HepG2 (cell line): ENCODE measurements around the gene RAD9A. TPM values are rescaled to one million over a fixed set of nuclear protein-coding genes. Genes with fewer than 3 reads are reported as not detected.

Source experiments
- ATF5 ChIP-seq: sonication (generic); formaldehyde crosslinking; IDR thresholded peaks from 2 replicates; pipeline ENCODE4 v1.4.0; 2020; ENCODE audit warnings: mild to moderate bottlenecking, low read depth, missing genetic modification reagents
- FOXJ3 ChIP-seq: sonication (generic); formaldehyde crosslinking; IDR thresholded peaks from 2 replicates; pipeline ENCODE4 v1.4.0; 2020; ENCODE audit warnings: missing genetic modification reagents, mild to moderate bottlenecking, borderline replicate concordance
- FOXO1 ChIP-seq: sonication (generic); formaldehyde crosslinking; IDR thresholded peaks from 2 replicates; pipeline ENCODE4 v1.4.0; 2020; ENCODE audit warnings: missing genetic modification reagents
- HOXA7 ChIP-seq: sonication (generic); formaldehyde crosslinking; IDR thresholded peaks from 2 replicates; pipeline ENCODE4 v1.8.1; 2022; ENCODE audit warnings: mild to moderate bottlenecking, missing genetic modification reagents, moderate library complexity
- HOXD1 ChIP-seq: sonication (generic); formaldehyde crosslinking; IDR thresholded peaks from 2 replicates; pipeline ENCODE4 v1.5.0; 2020; ENCODE audit warnings: missing genetic modification reagents
- MTA1 ChIP-seq: sonication (generic); formaldehyde crosslinking; IDR thresholded peaks from 2 replicates; pipeline ENCODE4 v1.4.0; 2020; ENCODE audit warnings: missing genetic modification reagents, mild to moderate bottlenecking, borderline replicate concordance
- NR1H2 ChIP-seq: sonication (generic); formaldehyde crosslinking; IDR thresholded peaks from 2 replicates; pipeline ENCODE4 v1.8.1; 2022; ENCODE audit warnings: low read depth, missing genetic modification reagents, borderline replicate concordance
- NRL ChIP-seq: sonication (generic); formaldehyde crosslinking; IDR thresholded peaks from 2 replicates; pipeline ENCODE4 v1.5.0; 2020; ENCODE audit warnings: missing genetic modification reagents, mild to moderate bottlenecking, moderate library complexity, borderline replicate concordance
- PBX2 ChIP-seq: IDR thresholded peaks from 2 replicates; pipeline ENCODE4 v1.6.1; 2016; ENCODE audit warnings: control low read depth
- PBX3 ChIP-seq: sonication (generic); formaldehyde crosslinking; IDR thresholded peaks from 2 replicates; pipeline ENCODE4 v1.8.1; 2023; ENCODE audit warnings: missing genetic modification reagents, inconsistent platforms, borderline replicate concordance
- PPARG ChIP-seq: conservative IDR thresholded peaks from 2 replicates; pipeline ENCODE4 v1.6.1; 2016; ENCODE audit warnings: missing biosample characterization, missing genetic modification reagents
- SMAD1 ChIP-seq: sonication (generic); formaldehyde crosslinking; IDR thresholded peaks from 2 replicates; pipeline ENCODE4 v1.4.0; 2020; ENCODE audit warnings: missing genetic modification reagents, low read depth, mild to moderate bottlenecking, borderline replicate concordance
- SP5 ChIP-seq: IDR thresholded peaks from 2 replicates; pipeline ENCODE4 v1.6.1; 2016; ENCODE audit warnings: low read depth, borderline replicate concordance
- TOPORS ChIP-seq: sonication (generic); formaldehyde crosslinking; IDR thresholded peaks from 2 replicates; pipeline ENCODE4 v1.8.0; 2023; ENCODE audit warnings: mild to moderate bottlenecking, missing genetic modification reagents
- ZBTB43 ChIP-seq: sonication (generic); formaldehyde crosslinking; conservative IDR thresholded peaks from 2 replicates; pipeline ENCODE4 v1.4.0; 2020; ENCODE audit warnings: missing genetic modification reagents
- ZNF234 ChIP-seq: sonication (generic); formaldehyde crosslinking; conservative IDR thresholded peaks from 2 replicates; pipeline ENCODE4 v1.5.1; 2020; ENCODE audit warnings: mild to moderate bottlenecking, missing genetic modification reagents
- polyA plus RNA-seq, 8 experiments: library from polyadenylated mRNA; depleted of rRNA in 3 of 8; stranded (reverse) in 7 of 8; unstranded in 1 of 8; fragments of >200 nt; fragmentation: Illumina TruSeq in 4 of 8; extraction: Trizol in 4 of 8; gene quantifications; 2 replicates each; pipeline versions ENCODE4 v1.2.1 to v1.2.3, GENCODE V29; 2011 to 2016; ENCODE audit warnings: low read depth in 4 of 8, missing spikeins in 1 of 8, mixed read lengths in 1 of 8; ENCODE audit not compliant: insufficient read depth in 1 of 8
- total RNA-seq, 5 experiments: library from RNA; depleted of rRNA; stranded (reverse); fragments of >200 nt; fragmentation: Illumina TruSeq; extraction: Trizol; gene quantifications; 2 replicates each; pipeline ENCODE4 v1.2.3, GENCODE V29; 2016; ENCODE audit warnings: low read depth in 1 of 5
- TF ChIP-seq, protein P1 (sequence below): sonication (generic); formaldehyde crosslinking; IDR thresholded peaks from 2 replicates; pipeline ENCODE4 v1.4.0; 2020; ENCODE audit warnings: missing genetic modification reagents
- TF ChIP-seq, protein P2 (sequence below): sonication (generic); formaldehyde crosslinking; IDR thresholded peaks from 2 replicates; pipeline ENCODE4 v1.4.0; 2020; ENCODE audit warnings: missing genetic modification reagents, borderline replicate concordance
- TF ChIP-seq, protein P3 (sequence below): sonication (generic); formaldehyde crosslinking; IDR thresholded peaks from 2 replicates; pipeline ENCODE4 v1.4.0; 2020; ENCODE audit warnings: missing genetic modification reagents

RAD9A gene
- total and polyA plus RNA-seq, 2 of the 13 experiments (the other 11 are each of a cell fraction or from before 2014, with no cell fraction given), result 10.1 to 15.7 TPM

DNA sequence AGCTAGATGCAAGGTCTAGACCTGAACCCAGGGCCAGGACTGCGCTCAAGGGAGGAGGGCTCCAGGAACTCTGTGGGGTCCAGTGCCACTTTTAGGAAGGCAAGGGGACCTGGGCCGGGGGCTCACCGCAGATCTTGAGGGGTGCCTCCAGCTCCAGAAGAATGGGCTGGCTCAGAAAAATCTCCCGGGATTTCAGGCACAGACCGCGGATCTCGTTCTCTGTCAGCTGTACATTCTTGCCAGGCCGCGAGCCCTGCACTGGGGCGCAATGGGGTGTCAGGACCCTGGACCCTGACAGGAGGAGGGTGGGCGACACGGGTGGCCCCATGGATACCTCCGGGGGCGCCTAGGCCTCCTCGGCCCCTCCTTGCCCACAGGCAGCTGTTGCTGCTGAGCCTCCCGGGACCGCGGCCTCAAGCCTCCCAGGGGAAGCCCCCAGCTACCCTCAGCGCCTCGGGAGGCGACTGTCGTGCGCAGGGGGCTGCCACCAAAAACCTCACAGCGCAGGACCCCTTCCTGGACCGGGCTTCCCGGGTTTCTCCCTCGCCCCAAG, 9.2 kb downstream of the RAD9A start (continued):
- TF ChIP-seq, protein P1, sequence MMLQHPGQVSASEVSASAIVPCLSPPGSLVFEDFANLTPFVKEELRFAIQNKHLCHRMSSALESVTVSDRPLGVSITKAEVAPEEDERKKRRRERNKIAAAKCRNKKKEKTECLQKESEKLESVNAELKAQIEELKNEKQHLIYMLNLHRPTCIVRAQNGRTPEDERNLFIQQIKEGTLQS (CRISPR knock-in tag), result no peak
- TF ChIP-seq SP5 (CRISPR knock-in tag) (no peak), HOXA7 (no peak), PBX2 (CRISPR knock-in tag) (no peak), TOPORS (CRISPR knock-in tag) (no peak), HOXD1 (no peak), MTA1 (CRISPR knock-in tag) (no peak), ZNF234 (0 out of 2 replicates have a peak, but pooled peaks have one; percentile 73), FOXO1 (CRISPR knock-in tag) (no peak), PBX3 (CRISPR knock-in tag) (no peak), ATF5 (no peak), FOXJ3 (CRISPR knock-in tag) (no peak), PPARG (no peak), SMAD1 (CRISPR knock-in tag) (no peak), NRL (CRISPR knock-in tag) (no peak; the same call in 1 of the 2 replicates), ZBTB43 (CRISPR knock-in tag) (no peak), NR1H2 (CRISPR knock-in tag) (no peak)
- TF ChIP-seq, protein P2, sequence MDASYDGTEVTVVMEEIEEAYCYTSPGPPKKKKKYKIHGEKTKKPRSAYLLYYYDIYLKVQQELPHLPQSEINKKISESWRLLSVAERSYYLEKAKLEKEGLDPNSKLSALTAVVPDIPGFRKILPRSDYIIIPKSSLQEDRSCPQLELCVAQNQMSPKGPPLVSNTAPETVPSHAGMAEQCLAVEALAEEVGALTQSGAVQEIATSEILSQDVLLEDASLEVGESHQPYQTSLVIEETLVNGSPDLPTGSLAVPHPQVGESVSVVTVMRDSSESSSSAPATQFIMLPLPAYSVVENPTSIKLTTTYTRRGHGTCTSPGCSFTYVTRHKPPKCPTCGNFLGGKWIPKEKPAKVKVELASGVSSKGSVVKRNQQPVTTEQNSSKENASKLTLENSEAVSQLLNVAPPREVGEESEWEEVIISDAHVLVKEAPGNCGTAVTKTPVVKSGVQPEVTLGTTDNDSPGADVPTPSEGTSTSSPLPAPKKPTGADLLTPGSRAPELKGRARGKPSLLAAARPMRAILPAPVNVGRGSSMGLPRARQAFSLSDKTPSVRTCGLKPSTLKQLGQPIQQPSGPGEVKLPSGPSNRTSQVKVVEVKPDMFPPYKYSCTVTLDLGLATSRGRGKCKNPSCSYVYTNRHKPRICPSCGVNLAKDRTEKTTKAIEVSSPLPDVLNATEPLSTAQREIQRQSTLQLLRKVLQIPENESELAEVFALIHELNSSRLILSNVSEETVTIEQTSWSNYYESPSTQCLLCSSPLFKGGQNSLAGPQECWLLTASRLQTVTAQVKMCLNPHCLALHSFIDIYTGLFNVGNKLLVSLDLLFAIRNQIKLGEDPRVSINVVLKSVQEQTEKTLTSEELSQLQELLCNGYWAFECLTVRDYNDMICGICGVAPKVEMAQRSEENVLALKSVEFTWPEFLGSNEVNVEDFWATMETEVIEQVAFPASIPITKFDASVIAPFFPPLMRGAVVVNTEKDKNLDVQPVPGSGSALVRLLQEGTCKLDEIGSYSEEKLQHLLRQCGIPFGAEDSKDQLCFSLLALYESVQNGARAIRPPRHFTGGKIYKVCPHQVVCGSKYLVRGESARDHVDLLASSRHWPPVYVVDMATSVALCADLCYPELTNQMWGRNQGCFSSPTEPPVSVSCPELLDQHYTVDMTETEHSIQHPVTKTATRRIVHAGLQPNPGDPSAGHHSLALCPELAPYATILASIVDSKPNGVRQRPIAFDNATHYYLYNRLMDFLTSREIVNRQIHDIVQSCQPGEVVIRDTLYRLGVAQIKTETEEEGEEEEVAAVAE (CRISPR knock-in tag), result no peak
- TF ChIP-seq, protein P3, sequence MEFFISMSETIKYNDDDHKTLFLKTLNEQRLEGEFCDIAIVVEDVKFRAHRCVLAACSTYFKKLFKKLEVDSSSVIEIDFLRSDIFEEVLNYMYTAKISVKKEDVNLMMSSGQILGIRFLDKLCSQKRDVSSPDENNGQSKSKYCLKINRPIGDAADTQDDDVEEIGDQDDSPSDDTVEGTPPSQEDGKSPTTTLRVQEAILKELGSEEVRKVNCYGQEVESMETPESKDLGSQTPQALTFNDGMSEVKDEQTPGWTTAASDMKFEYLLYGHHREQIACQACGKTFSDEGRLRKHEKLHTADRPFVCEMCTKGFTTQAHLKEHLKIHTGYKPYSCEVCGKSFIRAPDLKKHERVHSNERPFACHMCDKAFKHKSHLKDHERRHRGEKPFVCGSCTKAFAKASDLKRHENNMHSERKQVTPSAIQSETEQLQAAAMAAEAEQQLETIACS, result no peak
